Inflammatory macrophage (primary cell): ENCODE measurements around the gene FADS2.
A peak's percentile ranks its signal among the peaks of the same experiment; 100 is the strongest.

Source experiments
- DNase-seq, 2 donors: peaks; one replicate each; pipeline ENCODE4 v3.0.0-alpha.2; 2020 to 2022
- total RNA-seq, 18 experiments: gene quantifications; one replicate each; lab custom pipeline; 2026; ENCODE audit warnings: mixed read lengths in 6 of 18, inconsistent platforms in 2 of 18; lab: John Stamatoyannopoulos, UW

The FADS2 gene
- 38.8 to 624 (median 211) reads per million in 18 experiments for total RNA-seq

DNA sequence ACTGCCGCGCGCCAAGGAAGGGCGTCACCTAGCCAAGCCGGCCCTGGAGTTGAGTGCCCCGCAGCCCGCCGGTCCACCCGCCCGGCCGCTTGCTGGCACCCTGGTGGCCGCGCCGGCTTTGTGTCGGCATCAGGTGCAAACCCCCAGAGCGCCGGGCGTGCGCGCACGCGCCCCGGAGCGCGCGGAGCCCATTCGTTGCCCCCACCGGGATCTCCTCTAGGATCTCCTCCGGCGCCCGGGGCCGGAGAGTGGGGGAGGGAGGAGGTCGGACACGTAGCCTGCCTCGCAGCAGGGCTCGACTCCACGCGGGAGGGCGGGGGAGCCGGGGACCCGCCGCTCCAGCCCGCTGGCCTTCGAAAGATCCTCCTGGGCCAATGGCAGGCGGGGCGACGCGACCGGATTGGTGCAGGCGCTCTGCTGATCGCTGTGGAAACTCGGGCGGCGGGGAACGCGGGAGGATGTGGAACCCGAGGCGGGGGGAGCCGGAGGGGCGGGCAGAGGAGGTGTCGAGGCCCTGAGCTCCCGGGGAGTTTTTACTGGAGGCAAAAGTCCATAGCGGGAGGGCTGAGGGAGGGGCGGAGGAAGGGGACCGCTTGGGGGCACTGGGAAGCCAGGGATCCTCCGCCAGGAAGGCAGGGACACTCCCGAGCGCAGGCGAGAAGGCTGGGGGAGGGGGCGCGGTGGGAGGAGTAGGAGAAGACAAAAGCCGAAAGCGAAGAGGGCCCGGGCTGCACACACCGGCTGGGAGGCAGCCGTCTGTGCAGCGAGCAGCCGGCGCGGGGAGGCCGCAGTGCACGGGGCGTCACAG is at the start of gene FADS2:
TSS of gene FADS2 (plus strand) at position 730 of the 808 bp plus-strand sequence. CDS start 91 bp downstream, outside the sequence.
- peak; percentile 94 to 95 for DNase-seq

DNA sequence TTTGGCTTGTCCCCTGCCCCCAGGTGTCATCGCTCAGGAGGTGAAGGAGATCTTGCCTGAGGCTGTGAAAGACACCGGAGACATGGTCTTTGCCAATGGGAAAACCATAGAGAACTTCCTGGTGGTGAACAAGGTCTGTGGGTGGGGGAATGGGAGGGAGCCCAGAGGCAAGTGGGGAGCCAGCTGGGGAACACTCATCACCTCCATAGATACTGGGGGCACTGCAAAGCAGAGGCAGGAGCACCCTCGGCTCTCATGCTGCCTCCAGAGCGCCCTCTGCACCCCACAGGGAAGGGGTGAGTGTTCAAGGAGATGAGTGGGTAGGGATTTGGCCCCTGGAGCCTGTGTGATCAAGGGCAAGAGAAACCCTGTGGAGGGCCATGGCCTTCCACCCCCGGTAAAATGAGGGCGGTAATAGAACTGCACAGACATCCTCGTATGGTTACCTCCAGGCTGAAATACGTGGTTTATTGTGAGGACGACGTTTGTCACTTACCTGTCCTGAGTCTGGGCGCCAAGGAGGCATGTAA is 49.7 kb upstream of the FADS2 start:
- no peak for DNase-seq

DNA sequence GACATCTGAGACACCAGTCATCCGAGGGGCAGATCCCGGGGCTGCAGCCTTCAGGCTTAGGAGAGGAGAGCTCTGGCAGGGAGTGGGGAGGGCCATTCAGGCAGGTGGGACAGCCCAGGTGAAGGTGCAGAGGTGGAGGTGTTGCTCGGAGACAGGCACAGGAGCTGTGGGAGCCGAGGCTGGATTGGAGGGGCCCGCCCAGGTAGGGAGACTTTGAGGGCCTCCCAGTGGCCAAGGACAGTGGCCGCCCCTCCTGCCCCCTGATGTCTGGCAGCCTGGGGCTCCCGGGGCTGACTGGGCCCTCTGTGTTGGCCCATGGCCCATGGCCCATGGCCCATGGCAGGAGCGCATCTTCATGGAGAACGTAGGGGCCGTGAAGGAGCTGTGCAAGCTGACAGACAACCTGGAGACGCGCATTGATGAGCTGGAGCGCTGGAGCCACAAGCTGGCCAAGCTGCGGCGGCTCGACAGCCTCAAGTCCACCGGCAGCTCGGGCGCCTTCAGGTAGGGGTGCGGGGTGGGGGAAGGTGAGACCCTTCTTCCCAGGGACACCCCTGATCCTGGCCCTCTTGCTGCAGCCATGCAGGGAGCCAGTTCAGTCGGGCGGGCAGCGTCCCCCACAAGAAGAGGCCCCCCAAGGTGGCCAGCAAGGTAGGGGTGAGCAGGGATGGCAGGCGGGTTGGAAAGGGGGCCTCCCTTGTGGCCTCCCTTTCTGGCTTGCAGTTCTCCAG is 49.0 kb upstream of the FADS2 start:
- DNase-seq: no peak

DNA sequence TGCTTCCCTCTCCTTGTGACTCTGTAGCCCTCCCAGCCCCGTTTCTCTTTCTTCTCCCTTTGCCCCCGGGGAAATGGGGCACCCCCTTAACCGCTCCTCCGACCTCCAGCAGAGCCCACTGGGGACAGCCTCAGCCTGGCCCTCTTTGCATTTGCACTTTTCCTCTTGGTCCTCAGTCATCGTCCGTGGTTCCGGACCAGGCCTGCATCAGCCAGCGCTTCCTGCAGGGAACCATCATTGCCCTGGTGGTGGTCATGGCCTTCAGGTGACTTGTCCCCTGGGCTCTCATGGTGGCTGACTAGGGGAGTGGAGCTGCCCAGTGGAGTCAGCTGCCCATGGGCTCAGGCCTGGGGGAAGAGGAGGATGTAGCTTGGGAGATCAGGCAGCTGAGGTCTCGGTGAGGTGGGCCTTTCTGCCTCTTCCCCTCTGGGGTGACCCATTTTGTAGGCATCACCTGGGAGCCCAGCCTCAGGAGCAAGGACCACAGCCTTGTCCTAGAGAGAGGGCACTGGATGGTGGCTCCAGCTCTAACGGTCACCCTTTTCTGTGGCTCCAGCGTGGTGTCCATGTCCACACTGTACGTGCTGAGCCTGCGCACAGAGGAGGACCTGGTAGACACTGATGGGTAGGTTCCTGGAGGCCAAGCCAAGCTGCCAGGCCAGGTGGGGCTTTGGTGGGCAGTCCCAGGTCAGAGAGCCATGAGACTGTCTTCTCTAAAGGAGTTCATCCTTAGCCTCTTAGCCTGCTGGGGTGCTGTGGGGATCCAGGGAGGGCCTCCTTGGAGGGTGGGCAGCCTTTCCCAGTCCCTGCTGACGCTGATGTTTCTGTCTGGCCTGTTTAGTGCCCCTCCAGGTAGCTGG is 48.2 kb upstream of the FADS2 start:
- no peak for DNase-seq

DNA sequence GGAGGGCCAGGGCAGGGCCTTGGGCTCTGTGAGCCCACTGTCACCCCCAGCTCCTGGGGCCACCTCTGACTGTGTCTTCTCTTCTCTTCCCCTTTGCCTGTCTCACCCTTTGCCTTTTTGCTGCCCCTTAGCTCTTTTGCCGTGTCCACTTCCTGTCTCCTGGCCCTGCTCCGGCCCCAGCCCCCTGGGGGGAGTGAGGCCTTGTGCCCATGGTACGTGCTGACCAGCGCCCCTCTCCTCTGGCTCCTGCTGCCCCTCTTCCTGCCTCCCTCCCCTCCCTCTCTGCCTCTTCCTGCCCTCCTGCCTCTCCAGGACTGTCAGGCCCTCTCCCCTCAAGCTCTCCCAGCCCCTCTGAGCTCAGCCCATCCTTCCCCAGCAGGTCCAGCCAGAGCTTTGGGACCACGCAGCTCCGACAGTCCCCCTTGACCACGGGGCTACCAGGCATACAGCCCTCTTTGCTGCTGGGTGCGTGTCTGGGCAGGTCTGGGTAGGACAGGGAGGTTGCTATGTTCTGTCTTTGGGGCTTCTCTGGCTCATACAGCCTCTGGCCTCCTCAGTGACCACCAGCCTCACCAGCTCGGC is 47.4 kb upstream of the FADS2 start:
- no peak for DNase-seq

DNA sequence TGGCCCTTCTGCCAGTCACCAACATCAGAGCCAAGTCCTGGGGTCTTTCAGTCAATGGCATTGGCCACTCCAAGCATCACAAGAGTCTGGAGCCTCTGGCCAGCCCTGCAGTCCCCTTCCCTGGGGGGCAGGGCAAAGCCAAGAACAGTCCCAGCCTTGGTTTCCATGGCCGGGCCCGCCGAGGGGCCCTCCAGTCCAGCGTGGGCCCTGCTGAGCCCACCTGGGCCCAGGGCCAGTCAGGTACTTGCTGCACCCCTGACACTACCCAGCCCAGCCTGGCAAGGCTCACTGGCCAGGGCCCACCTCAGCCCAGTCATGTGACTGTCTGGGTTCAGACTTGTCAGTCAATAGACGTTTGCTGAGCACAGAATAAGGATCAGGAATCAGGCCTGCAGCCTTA is 46.5 kb upstream of the FADS2 start:
- DNase-seq: no peak

DNA sequence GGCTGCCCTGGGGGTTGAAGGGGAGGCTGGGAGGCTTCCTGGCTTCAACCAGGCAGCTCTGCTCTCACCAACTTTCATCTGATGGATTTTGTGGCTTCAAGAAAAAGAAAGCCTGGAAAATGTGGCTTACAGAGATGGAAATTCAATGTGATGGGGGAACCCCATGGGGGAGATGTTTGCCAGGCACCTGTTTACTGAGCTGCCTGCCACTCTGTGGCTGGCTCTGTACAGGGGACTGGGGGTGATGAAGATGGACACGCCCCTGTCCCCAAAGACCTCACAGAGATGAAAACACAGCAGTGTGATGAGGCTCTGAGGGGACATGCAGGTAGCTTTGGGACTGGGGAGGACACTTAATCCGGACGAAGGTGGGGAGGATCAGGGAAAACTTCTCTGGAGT is 45.8 kb upstream of the FADS2 start:
- DNase-seq: no peak

DNA sequence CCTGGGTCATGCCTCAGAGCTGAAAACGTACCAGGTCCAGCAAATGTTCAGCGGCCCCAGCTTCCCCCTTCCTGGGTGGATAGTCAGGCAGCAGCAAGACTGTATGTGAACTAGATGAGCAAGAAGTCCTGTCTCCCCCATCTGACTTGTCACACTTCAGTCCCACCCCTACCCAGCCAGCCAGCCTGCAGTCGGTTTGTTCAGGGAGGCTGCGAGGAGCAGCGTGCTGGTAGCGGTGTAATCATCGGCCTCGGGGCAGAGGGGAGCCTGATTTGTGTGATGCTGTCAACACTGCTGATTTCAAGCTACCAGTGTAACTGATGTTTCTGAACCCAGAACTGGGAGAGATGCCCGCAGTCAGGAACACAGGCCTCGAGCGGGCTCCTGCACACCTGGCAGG is 45.3 kb upstream of the FADS2 start:
- no peak for DNase-seq

DNA sequence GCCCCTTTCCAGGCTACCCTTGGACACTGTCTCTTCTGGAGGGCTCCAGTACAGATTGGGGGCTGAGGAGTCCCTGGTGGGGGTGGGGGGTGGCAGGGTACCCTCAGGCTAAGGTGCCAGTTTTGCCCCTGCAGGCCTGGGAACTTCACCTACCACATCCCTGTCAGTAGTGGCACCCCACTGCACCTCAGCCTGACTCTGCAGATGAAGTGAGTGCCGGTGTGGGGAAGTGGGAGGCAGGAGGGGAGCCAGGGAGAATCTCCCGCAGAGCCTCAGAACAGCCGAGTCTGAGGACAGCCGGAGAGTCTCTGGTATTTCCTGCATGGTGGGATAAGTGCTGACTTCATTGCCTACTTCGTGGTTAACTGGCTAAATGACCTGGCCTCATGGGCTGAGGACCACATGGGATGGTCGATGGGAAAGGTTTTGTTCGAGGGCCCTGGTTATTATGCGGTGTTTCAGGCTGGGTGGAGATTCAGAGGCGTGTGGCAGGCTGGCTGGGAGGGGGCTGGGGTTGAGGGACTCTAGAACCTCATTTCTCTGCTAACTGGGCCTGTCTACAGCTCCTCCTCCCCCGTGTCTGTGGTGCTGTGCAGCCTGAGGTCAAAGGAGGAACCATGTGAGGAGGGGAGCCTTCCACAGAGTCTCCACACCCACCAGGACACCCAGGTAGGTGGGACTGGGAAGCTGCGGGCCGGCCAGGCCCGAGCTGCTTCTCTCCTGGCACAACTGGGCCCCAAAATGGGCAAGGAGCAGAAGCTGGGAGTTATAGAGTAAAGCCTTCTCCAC is 44.2 kb upstream of the FADS2 start:
- no peak for DNase-seq

DNA sequence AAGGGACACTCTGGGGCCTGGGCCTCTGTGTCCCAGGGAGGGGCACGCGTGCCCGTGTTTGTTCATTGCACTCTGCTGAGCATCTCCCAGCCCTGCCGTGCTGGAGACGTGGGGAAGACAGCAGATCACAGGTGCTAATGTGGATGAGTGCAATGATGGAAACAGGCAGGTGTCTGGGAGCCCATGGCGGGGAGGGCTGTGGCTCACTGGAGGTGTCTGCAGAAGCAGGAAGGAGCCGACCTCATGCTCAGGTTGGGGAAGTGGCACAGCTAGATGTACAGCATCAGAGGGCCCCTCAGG is 43.6 kb upstream of the FADS2 start:
- no peak for DNase-seq

DNA sequence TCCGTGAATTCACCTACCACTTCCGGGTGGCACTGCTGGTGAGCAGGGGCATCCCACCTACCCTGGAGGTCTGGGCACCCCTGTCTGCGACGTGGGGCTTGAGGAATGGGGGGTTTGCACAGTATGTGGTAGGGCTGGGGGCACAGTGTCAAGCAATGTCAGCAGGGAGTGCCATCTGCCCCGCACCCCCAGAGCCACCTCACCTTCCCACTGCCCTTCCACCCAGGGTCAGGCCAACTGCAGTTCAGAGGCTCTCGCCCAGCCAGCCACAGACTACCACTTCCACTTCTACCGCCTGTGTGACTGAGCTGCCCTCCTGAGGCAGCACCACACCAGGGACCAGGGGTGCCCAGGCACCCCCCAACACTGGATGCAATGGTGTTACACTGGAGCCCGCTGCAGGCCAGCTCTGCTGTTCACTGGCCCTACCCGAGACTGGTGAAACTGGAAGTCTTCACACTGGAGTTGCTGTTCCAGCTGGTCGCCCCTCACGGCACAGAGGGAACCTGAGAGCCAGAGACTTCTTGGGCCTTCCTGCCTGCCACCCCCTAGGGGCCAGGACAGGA is 42.2 kb upstream of the FADS2 start:
- DNase-seq: no peak

DNA sequence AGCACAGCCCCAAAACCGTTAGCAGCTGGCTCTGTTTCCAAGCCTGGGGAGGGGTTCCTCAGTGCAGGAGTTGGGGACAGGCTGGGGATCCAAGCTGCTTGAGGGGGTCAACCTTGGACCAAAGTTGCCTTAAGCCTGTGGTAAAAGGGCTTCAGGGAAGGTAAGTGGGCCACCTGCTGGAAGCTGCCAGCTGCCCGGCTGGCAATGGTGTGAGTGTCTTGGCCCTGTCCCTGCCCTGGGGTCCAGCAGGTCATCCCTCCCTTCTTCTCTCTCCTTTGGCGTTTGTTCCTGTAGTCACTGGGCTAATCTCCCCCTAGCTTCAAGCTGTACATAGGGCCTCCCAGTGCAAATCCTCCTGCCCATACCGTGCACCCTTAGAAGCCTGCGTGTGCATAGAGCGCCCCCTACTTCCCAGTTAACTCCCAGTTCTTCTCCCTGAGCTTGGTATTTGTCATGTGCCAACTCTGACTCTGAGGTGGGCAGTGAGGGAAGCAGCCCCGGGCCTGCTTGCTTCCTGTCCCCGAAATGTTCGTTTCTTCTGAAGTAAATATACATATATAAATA is 40.1 kb upstream of the FADS2 start:
- peak; percentile 29 to 53 for DNase-seq

DNA sequence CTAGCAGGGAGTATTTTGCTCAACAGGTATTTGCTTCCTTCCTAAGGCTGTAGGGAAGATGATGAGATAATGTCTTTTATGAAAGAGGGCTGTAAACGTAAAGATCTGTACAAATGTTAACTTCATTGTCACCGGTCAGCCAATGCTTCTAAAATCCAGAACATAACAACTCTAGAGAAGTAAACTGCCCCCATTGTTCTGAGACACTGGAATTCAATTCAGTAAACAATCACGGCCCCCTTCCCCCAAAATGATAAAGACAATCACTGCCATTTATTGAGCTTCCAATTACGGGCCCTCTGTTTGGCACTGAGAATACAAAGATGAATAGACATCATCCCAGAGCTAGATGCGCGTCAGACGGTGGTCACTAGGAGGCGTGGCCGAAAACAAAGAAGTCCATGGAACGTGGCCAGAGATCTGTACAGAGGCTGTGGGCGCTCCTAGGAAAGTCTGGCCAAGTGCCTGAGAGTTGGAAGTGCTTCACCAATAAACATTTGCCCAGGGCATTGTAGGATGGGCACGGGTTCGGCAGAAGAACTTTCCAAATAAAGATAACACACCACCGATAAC is 36.3 kb upstream of the FADS2 start:
- peak; percentile 64 to 75 for DNase-seq

DNA sequence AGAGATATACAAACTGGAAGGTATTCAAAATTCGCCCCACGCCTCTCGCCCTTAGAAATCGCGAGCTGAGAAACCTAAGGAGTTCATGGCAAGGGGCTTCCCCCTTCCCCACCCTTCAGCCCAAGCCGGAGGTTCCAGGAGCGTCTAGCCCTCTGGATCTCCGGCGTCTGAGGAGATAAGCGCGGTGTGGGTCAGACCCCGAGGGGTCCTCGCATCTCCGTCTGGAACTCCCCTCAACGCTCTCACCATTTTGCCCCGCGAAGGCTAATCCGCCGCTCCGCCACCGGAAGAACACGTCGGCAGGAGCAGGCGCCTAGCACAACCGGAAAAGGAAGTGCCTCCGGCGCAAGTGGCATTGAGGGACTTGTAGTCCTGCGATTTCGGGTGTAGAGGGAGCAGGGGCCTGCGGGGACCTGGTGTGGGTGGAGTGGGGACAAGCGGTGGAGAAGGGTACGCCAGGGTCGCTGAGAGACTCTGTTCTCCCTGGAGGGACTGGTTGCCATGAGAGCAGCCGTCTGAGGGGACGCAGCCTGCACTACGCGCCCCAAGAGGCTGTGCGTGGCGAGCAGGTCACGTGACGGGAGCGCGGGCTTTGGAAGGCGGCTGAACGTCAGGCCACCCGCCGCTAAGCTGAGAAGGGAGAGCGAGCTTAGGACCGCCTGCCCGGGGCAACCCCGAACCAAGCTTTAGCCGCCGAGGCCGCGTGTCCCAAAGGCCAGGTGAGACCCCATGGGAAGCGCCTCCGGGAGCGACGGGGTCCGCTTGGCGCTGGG is 35.6 kb upstream of the FADS2 start, which contains the start of the genes FEN1 and TMEM258:
TSS of gene FEN1 (plus strand) at position 602 of the 773 bp plus-strand sequence. CDS start 2,451 bp downstream, outside the sequence.
TSS of gene TMEM258 (minus strand) at position 290 of the 773 bp plus-strand sequence. CDS start at position 249, 41 bp downstream.
- peak; percentile 86 to 93 for DNase-seq

DNA sequence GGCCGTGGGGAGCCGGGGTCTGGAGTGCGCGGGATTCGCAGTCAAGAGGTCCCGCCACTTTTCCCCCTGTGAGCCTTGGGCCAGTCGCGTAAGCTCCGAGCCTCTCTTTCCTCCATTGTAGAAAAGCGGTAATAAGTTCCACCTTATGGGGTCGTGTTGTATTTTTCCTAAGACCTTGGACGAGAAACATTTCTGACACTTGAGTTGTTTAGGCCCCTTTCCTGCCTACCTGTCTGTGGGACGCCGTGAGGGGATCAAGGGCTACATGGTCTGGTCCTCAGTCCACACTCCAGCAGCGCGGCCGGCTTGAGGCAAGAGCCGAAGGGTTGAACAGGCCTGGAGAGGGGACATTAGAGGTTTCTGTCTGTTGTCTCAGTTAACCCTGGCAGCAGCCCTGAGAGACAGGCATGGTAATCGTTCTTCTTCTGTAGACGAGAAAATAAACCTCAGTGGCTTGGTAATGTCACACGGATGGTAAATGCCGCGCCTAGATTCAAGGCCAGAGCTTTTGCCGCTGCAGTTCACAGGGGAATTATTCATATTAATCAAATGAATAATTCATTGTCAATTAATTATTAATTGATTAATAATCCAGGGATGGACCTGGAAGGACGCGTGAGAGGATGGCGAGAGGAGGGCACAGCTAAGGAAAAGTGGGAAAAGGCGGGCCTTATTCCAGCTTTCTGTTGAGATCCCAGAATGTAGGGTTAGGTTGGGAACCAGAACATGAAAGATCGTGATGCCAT is 34.8 kb upstream of the FADS2 start:
- DNase-seq: no peak

DNA sequence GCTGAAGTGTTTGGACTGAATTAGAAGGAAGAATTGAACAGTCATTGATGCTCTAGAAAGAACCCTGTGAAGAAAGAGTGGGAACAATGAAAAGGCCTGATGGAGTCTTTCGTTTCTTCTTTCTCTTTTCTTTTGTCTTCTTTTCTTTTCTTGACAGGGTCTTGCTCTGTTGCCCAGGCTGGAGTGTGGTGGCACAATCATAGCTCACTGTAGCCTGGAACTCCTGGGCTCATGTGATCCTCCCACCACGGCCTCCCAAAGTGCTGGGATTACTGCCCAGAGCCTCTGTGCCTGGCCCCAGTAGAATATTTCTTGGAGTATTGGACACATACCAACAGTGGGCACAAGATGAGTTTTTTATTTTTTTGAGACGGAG is 34.3 kb upstream of the FADS2 start:
- DNase-seq: no peak

DNA sequence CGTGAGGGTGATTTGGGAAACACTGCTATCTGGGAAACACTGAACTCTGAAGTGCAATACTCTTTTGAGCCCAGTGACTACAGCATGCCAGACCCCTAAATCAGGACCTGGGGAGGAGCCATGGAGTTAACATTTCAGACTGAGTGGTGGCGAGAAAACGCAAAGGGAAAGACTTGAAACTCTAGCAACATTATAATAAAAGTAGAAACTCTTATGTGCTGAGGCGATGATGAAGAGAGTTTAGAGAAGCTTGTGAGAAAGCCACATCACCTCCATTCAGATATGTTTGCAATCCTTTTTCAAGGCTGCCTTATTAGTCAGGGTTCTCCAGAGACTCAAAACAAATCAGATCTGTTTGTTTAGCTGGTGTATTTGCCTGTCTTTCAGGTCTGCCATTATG is 33.5 kb upstream of the FADS2 start:
- DNase-seq: no peak

DNA sequence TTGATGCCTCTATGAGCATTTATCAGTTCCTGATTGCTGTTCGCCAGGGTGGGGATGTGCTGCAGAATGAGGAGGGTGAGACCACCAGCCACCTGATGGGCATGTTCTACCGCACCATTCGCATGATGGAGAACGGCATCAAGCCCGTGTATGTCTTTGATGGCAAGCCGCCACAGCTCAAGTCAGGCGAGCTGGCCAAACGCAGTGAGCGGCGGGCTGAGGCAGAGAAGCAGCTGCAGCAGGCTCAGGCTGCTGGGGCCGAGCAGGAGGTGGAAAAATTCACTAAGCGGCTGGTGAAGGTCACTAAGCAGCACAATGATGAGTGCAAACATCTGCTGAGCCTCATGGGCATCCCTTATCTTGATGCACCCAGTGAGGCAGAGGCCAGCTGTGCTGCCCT is 32.6 kb upstream of the FADS2 start:
- no peak for DNase-seq
